GM19043 (cell line): ENCODE results near the gene KMT2E.
"Not testable (repeated sequence)": the region's sequence is repeated elsewhere in the genome, so short reads cannot be mapped to it uniquely, and the experiment has no call there.

Source experiments
- ATAC-seq: cut with Tn5 transposase; IDR thresholded peaks from one replicate; pipeline ENCODE4 v1.9.1; 2021; ENCODE audit warnings: low read depth; ENCODE audit not compliant: unreplicated experiment

Gene KMT2E

GRCh38 chr7:105013816-105014692 is at the start of gene KMT2E:
TSS of gene KMT2E (plus strand) at chr7:105014205. CDS start at chr7:105040953, 26,748 bp downstream.
- peak; percentile 25 for ATAC-seq

- ATAC-seq = no peak
These were observed 49.3 kb upstream of the KMT2E start for GRCh38 chr7:104964626-104965236.

- ATAC-seq = no peak
These were observed 48.0 kb upstream of the KMT2E start for GRCh38 chr7:104966022-104966421.

- ATAC-seq = no peak
These were observed 46.9 kb upstream of the KMT2E start for GRCh38 chr7:104967088-104967487.

- no peak for ATAC-seq
These were observed 46.4 kb upstream of the KMT2E start for GRCh38 chr7:104967595-104967994.

- no peak for ATAC-seq
These were observed 45.4 kb upstream of the KMT2E start for GRCh38 chr7:104968648-104969047.

- ATAC-seq = no peak
These were observed 44.8 kb upstream of the KMT2E start for GRCh38 chr7:104969183-104969582.

- ATAC-seq = no peak
These were observed 42.5 kb upstream of the KMT2E start for GRCh38 chr7:104971290-104972071.

- no peak for ATAC-seq
These were observed 41.5 kb upstream of the KMT2E start for GRCh38 chr7:104972500-104972899.

GRCh38 chr7:104973227-104973626 is 40.8 kb upstream of the KMT2E start:
- ATAC-seq = no peak

GRCh38 chr7:104973909-104974415 is 40.0 kb upstream of the KMT2E start:
- no peak for ATAC-seq

GRCh38 chr7:104975553-104975952 is 38.5 kb upstream of the KMT2E start:
- ATAC-seq = not testable (repeated sequence)

GRCh38 chr7:104976966-104977636 is 36.9 kb upstream of the KMT2E start:
- no peak for ATAC-seq

- ATAC-seq = no peak
These were observed 35.5 kb upstream of the KMT2E start for GRCh38 chr7:104978460-104978859.

GRCh38 chr7:104979167-104979841 is 34.7 kb upstream of the KMT2E start:
- ATAC-seq = no peak

GRCh38 chr7:104980440-104980839 is 33.6 kb upstream of the KMT2E start:
- ATAC-seq = no peak

GRCh38 chr7:104980841-104981671 is 32.9 kb upstream of the KMT2E start:
- ATAC-seq = no peak

GRCh38 chr7:104981672-104982037 is 32.4 kb upstream of the KMT2E start:
- no peak for ATAC-seq
